Nephron progenitor cell (in vitro differentiated cells): Measurements from ENCODE around the gene ALK.

Source experiments
- DNase-seq: peaks from one replicate; pipeline ENCODE4 v3.0.0; 2021
- H3K27ac Mint-ChIP-seq: 2 replicates; pipeline ENCODE4 v1.8.0; 2021; ENCODE audit warnings: mild to moderate bottlenecking, moderate library complexity, mixed read lengths
- H3K27me3 Mint-ChIP-seq: 2 replicates; pipeline ENCODE4 v1.8.0; 2021; ENCODE audit warnings: mild to moderate bottlenecking, low read depth, mixed read lengths; ENCODE audit not compliant: poor library complexity
- H3K36me3 Mint-ChIP-seq: 2 replicates; pipeline ENCODE4 v1.8.0; 2021; ENCODE audit warnings: low read depth, mixed read lengths
- H3K4me1 Mint-ChIP-seq: 2 replicates; pipeline ENCODE4 v1.8.0; 2021; ENCODE audit warnings: mixed read lengths
- H3K4me3 Mint-ChIP-seq: 2 replicates; pipeline ENCODE4 v1.8.0; 2021; ENCODE audit warnings: mild to moderate bottlenecking, moderate library complexity, mixed read lengths
- H3K9me3 Mint-ChIP-seq: 2 replicates; pipeline ENCODE4 v1.8.0; 2021; ENCODE audit warnings: mild to moderate bottlenecking, moderate library complexity, mixed read lengths
- CTCF ChIP-seq: fragments of 200-600 bp; sonication (generic); IDR thresholded peaks from 2 replicates; pipeline ENCODE4 v1.5.0; 2021; ENCODE audit warnings: antibody characterized with exemption

Gene ALK

GRCh38 chr2:29276151-29276550, 645.2 kb downstream of the ALK start:
- no peaks in the 10 kb centered on the region for H3K36me3 Mint-ChIP-seq
- H3K27ac Mint-ChIP-seq, result no peak overlapping the region
- H3K4me3 Mint-ChIP-seq, result no peak overlapping the region
- no peak for DNase-seq
- H3K4me1 Mint-ChIP-seq, result peaks cover 17% of the 10 kb centered on the region
- H3K9me3 Mint-ChIP-seq, result no peaks in the 10 kb centered on the region
- peaks cover 33% of the 10 kb centered on the region for H3K27me3 Mint-ChIP-seq
- no peak for TF ChIP-seq CTCF

DNA sequence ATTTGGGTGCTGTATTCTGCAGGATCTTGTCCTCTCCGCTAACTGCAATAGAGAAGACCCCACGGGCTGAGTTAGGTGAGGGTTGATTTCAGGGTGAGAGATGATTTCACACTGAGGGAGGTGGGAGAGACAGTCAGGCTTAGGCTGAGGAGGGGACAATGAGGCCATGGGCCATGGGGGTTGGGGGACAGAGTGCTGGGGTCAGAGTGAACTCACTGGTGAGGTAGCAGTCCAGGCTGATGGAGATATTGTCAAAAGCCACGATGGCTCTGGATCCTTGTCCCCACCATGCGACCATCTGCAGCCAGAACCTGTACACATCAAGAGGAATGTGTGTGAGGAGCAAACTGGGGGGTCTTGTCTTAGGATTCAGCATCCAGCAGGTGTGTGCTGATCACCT, 646.2 kb downstream of the ALK start:
- H3K4me3 Mint-ChIP-seq, result no peak overlapping the region
- no peak for DNase-seq
- no peaks in the 10 kb centered on the region for H3K36me3 Mint-ChIP-seq
- peaks cover 35% of the 10 kb centered on the region for H3K27me3 Mint-ChIP-seq
- peaks cover 17% of the 10 kb centered on the region for H3K4me1 Mint-ChIP-seq
- no peaks in the 10 kb centered on the region for H3K9me3 Mint-ChIP-seq
- no peak overlapping the region for H3K27ac Mint-ChIP-seq
- TF ChIP-seq CTCF, result no peak

DNA sequence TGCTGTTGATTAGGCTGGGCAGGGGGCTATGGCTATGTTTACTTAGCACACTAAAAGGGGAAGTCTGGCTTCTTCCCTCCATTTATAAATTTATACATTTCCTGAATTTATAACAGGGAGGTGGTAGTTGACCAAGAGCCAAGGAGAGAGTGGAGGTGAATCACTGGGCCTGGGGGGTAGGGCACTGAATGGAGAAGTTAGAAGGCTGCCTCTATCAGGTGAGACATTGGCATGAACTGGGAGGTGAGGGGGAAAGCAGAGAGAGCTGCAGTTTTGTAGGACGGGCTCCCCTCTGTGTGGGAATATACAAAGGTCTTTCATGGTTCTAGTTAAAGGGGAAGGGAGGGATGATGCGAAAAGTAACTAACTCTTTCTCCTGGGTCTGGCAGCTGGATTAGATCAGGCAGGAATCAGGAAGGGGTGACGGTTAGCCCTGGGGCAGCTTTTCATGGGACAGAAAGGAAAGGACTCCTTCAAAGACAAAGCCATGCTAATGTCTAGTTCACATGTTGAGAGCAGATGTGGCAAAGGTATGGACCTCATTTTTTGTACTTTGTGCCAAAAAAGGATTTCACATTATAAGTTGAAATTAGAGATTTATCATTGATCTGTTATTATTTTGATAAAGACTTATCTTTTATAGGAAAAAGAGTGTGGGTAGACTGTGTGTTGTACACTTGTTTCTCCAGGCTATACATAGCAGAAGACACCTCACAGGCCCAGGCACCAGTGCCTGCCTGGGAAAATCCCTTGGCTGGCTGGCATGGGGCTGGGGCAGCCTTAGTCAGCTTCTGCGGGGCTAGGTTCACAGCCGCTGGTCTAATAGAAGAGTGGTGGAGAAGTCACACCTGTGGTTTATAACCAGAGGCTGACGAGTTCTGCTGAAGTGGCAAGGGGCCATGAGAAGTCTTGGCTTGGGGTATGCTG, 647.4 kb downstream of the ALK start:
- Mint-ChIP-seq H3K27ac (no peak overlapping the region), H3K4me3 (no peak overlapping the region), H3K36me3 (no peaks in the 10 kb centered on the region), H3K27me3 (peaks cover 33% of the 10 kb centered on the region), H3K4me1 (peaks cover 17% of the 10 kb centered on the region), H3K9me3 (no peaks in the 10 kb centered on the region)
- no peak for TF ChIP-seq CTCF
- DNase-seq, result no peak

GRCh38 chr2:29273004-29273684, 648.2 kb downstream of the ALK start:
- Mint-ChIP-seq H3K4me1 (peaks cover 17% of the 10 kb centered on the region), H3K36me3 (no peaks in the 10 kb centered on the region), H3K27ac (no peak overlapping the region), H3K4me3 (no peak overlapping the region), H3K27me3 (peaks cover 30% of the 10 kb centered on the region), H3K9me3 (no peaks in the 10 kb centered on the region)
- no peak for DNase-seq
- TF ChIP-seq CTCF, result no peak

DNA sequence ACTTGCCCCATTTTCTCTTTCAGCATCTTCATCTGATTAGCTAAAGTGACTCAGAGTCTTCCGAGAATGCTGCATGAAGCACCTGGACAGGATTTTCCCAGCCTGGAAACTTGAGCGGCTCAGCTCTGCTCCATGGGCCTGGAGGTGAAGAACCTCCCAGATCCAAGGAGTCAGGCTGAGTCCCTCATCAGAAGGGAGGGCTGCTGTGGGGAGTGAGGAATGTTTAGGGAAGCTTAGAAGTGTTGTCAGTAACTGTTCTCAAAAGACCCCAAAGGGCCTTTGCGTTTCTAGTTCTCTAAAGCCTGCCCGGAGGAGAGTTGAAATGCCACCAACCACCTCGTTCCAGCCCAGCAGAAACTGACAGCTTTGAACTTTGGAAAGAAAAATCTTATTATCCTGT, 649.1 kb downstream of the ALK start:
- no peak for TF ChIP-seq CTCF
- Mint-ChIP-seq H3K36me3 (no peaks in the 10 kb centered on the region), H3K27ac (no peak overlapping the region), H3K9me3 (peaks cover 2% of the 10 kb centered on the region), H3K27me3 (peaks cover 24% of the 10 kb centered on the region), H3K4me1 (peaks cover 17% of the 10 kb centered on the region), H3K4me3 (no peak overlapping the region)
- no peak for DNase-seq
